Stimulated activated CD4-positive, alpha-beta T cell treated with anti-CD3 and anti-CD28 coated beads, Interleukin-4, amount 100 ng/mL, for 24 hours (primary cell): ENCODE data around the gene GHRHR.

Source experiments
- DNase-seq: peaks from one replicate; pipeline ENCODE4 v3.0.0-alpha.2; 2020

GHRHR gene

DNA sequence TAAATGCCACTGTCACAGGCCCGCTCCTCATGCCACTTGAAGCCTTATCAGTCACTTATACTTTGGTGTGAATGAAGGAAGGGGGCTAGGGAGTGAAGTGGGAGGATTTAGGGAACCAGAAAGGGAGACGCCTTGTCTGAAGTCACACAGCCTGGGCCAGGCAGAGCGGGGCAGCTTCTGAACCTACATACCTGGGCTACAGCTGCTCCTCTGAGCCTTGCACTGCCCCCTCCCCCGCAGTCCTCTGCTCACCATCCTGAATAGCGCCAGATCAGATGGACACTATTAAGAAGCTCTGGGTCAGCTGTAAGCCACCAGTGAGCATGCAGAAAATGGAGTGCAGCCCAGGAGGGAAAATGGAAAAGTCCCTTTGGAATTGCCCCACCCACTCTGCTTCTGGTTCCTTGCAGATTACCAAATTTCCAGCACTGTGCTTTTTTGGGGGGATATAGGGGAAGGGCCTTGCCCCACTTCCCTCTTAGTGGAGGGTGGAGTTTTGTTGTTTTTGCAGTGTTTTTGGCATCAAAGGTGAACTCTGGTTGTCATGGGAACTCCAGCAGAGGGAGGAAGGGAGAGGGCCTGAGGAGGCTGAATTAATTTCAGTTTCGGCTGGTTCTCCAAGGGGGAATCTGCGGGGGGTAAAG lies 53.4 kb downstream of the GHRHR start:
- DNase-seq, result no peak

GRCh38 chr7:31017721-31018120 lies 54.0 kb downstream of the GHRHR start:
- DNase-seq, result no peak

- DNase-seq, result no peak
Measured at GRCh38 chr7:31019509-31019908, 55.8 kb downstream of the GHRHR start.

DNA sequence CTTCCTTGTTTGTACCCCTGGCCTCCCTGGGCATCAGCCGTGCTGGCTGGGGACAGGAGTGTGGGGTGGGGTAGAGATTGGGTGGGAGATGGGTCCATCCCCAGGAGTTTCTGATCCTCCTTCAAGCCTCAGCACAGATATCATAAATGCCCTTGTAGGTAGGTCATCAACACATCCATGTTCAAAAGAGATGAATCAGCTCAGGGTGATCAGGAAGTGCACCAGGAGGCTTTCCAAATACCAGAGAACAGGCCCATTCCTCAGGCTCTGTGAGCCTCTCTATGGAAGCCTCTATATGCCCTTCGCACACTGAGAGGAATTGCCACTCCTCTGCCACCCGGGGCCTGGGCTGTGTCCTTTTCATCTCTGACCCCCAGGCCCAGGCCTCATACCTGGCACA lies 56.4 kb downstream of the GHRHR start:
- DNase-seq, result no peak

DNA sequence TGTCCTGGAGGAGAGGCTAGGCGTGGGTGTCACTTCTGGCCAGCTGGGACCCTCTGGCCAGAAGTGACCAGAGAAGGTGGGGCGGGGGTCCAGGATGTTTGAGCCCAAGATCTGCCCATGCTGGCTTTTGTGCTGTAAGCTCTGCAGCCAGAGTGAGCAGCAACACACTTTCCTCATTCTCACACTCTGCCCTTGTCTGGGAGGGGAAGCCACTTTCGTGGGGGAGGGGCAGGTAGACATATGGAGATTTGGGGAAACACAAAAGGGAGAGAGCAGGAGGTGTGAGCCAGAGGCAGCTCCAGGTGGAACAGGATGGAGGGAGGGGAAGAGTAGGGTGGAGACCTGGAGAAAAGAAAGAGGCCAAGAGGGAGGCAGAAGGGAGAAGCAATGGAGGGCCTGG lies 56.9 kb downstream of the GHRHR start:
- no peak for DNase-seq

- DNase-seq, result no peak
Measured at GRCh38 chr7:31022117-31022516, 58.4 kb downstream of the GHRHR start.

GRCh38 chr7:31022726-31023125 lies 59.0 kb downstream of the GHRHR start:
- DNase-seq, result no peak

- no peak for DNase-seq
Measured at GRCh38 chr7:31023877-31024276, 60.1 kb downstream of the GHRHR start.

- no peak for DNase-seq
Measured at GRCh38 chr7:31027161-31027965, 63.6 kb downstream of the GHRHR start.

- no peak for DNase-seq
Measured at GRCh38 chr7:31028006-31028405, 64.3 kb downstream of the GHRHR start.

- no peak for DNase-seq
Measured at GRCh38 chr7:31028417-31028992, 64.8 kb downstream of the GHRHR start.
